Kidney (tissue), 14 donors: ENCODE measurements around the gene TOP2B. TPM values are rescaled to one million over a fixed set of nuclear protein-coding genes. Genes with fewer than 3 reads are reported as not detected.
A peak's percentile ranks its signal among the peaks of the same experiment; 100 is the strongest.

ENCODE experiments used
- DNase-seq, 5 donors: peaks; one replicate each; pipeline ENCODE4 v3.0.0-alpha.2; 2013 to 2020
- FAIRE-seq: peaks from 2 replicates; lab custom pipeline; 2012; peaks lifted over from hg19 to GRCh38; lab: Jason Lieb, UNC
- H3K27ac ChIP-seq, 2 donors: one replicate each; pipeline ENCODE4 v1.7.0; 2013; ENCODE audit warnings: low read depth in 2 of 2, low read length in 2 of 2, inconsistent platforms in 1 of 2
- H3K27me3 ChIP-seq: one replicate; pipeline ENCODE4 v1.7.1; 2013; ENCODE audit warnings: low read length, inconsistent platforms; ENCODE audit not compliant: control insufficient read depth, insufficient read depth
- H3K36me3 ChIP-seq, 3 donors: one replicate each; pipeline versions ENCODE4 v1.7.0 to v1.7.1; 2013; ENCODE audit warnings: low read length in 3 of 3, control low read depth in 1 of 3, inconsistent platforms in 1 of 3; ENCODE audit not compliant: insufficient read depth in 3 of 3, control insufficient read depth in 2 of 3
- H3K4me1 ChIP-seq, 3 donors: one replicate each; pipeline versions ENCODE4 v1.7.0 to v1.7.1; 2013; ENCODE audit warnings: low read length in 3 of 3, inconsistent platforms in 1 of 3, low read depth in 1 of 3; ENCODE audit not compliant: control insufficient read depth in 2 of 3, insufficient read depth in 2 of 3
- H3K4me3 ChIP-seq, 3 donors: one replicate each; pipeline versions ENCODE4 v1.7.0 to v1.8.1; 2013; ENCODE audit warnings: low read length in 3 of 3, control low read depth in 1 of 3, inconsistent platforms in 1 of 3
- H3K9ac ChIP-seq, 3 donors: one replicate each; pipeline versions ENCODE4 v1.7.0 to v1.7.1; 2013; ENCODE audit warnings: low read length in 3 of 3, control low read depth in 1 of 3, inconsistent platforms in 1 of 3
- H3K9me3 ChIP-seq, 3 donors: one replicate each; pipeline versions ENCODE4 v1.7.0 to v1.7.1; 2013; ENCODE audit warnings: low read length in 3 of 3, control low read depth in 1 of 3, inconsistent platforms in 1 of 3; ENCODE audit not compliant: control insufficient read depth in 2 of 3, insufficient read depth in 1 of 3
- intact Hi-C: fragments of 100-400 bp; cut with DNase I; formaldehyde crosslinking; loops from one replicate; pipeline ENCODE4 v1.11.1; 2022
- polyA plus RNA-seq: library from polyadenylated mRNA; stranded (reverse); fragments of 350-450 nt; fragmentation: Illumina TruSeq; extraction: RNeasy Lipid Tissue Mini Kit (QIAGEN cat#74804); gene quantifications from one replicate; pipeline ENCODE4 v1.2.3, GENCODE V29; 2014; ENCODE audit warnings: low read depth, low replicate concordance; ENCODE audit not compliant: insufficient read depth
- total RNA-seq: library from RNA; stranded (reverse); fragmentation: NEBNext Ultra II Directional; extraction: Animal tissue kit (Norgen Biotek cat#: 25700); gene quantifications from one replicate; pipeline ENCODE4 v1.2.1, GENCODE V29; 2021
- TF ChIP-seq, protein P1 (sequence below): IDR thresholded peaks from 3 replicates; pipeline ENCODE4 v1.5.1; 2012; ENCODE audit warnings: mild to moderate bottlenecking, moderate library complexity, borderline replicate concordance; ENCODE audit not compliant: insufficient read depth; ENCODE audit errors: extremely low read depth
- donor health status: control.
- donor health status: control.
- donor health status: control.
- donor health status: control.
- donor health status: control.
- donor health status: DM: yes; HTN: yes; CAD: no.
- donor health status: Normal renal cell carcinoma (clear cell type).

The TOP2B gene
- total and polyA plus RNA-seq, 2 donors from 2014 or later = 55.0 to 109 TPM

DNA sequence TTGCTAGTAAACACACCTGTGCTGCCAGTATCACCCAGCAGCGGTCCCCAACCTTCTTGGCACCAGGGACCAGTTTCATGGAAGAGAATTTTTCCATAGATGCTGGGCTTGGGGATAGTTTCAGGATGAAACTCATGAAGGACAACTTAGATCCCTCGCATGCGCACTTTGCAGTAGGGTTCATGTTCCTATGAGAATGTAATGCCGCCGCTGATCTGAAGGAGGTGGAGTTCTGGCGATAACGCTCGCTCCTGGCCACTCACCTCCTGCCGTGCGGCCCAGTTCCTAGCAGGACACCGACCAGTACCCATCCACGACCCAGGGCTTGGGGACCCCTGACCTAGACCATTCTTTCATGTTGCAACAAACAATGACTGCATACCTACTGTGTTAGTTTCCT lies 89.7 kb downstream of the TOP2B start:
- peak in 1 of 5 donors; percentile 5 for DNase-seq
- no peak overlapping the region for H3K4me3 ChIP-seq

DNA sequence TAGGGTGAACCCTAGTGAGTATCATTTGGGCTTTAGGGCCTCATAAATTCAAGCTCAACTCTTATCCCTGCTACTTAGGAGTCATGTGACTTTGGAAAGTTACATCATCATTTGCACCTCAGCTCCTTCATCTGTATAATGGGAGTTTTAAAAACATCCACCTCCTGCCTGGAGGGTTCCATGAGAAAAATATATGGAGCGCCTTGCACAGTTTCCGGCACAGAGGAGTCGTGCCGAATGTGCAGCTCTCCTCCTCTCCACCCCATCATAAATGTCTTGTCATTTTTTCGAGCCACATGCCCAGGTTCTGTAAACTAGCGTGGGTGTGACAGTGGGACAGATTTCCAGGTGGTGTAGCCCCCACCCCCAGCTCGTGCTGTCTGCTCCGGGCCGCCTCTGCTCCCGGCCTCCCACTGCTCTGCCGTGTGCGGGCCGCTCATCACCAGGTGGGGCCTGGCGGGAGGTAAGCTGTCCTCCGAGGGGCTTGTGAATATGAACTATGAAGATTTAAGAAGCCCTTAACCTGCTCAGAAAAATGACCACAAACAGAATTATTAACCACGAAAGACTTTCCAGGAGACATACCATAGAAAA lies 90.4 kb downstream of the TOP2B start:
- DNase-seq = peak in 1 of 5 donors; percentile 1
- no peak overlapping the region for H3K27ac ChIP-seq

More for the DNA sequence above, 89.7 kb downstream of the TOP2B start:
- Histone ChIP-seq H3K27me3 (no peaks in the 10 kb centered on the region), H3K4me1 (peaks cover 0 to 2% (median under 1%) of the 10 kb centered on the region in 3 donors), H3K9ac (no peak overlapping the region), H3K9me3 (no peaks in the 10 kb centered on the region), H3K36me3 (no peaks in the 10 kb centered on the region), H3K27ac (no peak overlapping the region)
- intact Hi-C loops = no loop called here
- TF ChIP-seq, protein P1, sequence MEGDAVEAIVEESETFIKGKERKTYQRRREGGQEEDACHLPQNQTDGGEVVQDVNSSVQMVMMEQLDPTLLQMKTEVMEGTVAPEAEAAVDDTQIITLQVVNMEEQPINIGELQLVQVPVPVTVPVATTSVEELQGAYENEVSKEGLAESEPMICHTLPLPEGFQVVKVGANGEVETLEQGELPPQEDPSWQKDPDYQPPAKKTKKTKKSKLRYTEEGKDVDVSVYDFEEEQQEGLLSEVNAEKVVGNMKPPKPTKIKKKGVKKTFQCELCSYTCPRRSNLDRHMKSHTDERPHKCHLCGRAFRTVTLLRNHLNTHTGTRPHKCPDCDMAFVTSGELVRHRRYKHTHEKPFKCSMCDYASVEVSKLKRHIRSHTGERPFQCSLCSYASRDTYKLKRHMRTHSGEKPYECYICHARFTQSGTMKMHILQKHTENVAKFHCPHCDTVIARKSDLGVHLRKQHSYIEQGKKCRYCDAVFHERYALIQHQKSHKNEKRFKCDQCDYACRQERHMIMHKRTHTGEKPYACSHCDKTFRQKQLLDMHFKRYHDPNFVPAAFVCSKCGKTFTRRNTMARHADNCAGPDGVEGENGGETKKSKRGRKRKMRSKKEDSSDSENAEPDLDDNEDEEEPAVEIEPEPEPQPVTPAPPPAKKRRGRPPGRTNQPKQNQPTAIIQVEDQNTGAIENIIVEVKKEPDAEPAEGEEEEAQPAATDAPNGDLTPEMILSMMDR = no peak
- FAIRE-seq = no peak

DNA sequence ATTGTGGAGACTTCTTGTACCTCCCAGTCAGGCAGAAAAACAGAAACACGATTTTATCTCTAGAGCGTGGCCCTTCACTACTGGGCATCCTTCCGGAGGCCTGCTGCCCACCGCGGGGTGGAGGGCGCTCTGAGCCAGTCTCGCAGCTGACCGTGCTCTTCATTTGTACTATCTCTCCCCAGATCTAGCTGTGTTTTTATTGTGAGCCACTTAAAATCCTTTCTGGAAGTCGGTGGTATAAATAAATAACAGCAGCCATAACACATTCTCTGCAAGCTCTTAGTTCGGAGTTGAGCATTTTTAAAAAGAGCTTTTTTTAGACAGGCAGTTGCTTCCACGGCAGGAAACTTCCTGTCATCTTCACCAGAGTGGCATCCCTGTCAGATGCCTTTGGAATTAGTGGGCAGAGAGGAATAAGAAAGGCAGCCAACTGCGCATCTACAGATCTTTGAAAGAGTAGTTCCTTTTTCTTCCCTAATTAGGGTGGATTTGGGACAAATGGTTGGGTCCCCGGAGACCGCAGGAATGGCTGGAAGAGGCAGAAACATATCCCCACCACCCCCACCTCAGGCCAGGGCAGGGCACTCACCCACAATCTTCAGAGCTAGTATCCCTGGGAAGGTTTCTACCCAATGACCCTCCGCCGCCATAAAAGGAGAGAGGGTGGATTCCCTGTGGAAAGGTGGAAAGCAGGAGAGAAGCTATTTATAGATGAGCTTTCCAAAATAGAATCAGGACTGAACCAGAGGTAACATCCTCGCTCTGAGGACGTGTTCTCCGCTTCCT lies 91.1 kb downstream of the TOP2B start:
- FAIRE-seq (no peak), DNase-seq (no peak)
- H3K36me3 ChIP-seq = no peaks in the 10 kb centered on the region
- no peak overlapping the region for H3K9ac ChIP-seq
- intact Hi-C loops = no loop called here
- H3K27ac ChIP-seq = no peak overlapping the region
- H3K4me1 ChIP-seq = peaks cover 0 to 2% (median 2%) of the 10 kb centered on the region in 3 donors
- no peaks in the 10 kb centered on the region for H3K9me3 ChIP-seq
- TF ChIP-seq, protein P1 = no peak
- no peak overlapping the region for H3K4me3 ChIP-seq
- H3K27me3 ChIP-seq = no peaks in the 10 kb centered on the region

More for the DNA sequence above, 90.4 kb downstream of the TOP2B start:
- no peaks in the 10 kb centered on the region for H3K9me3 ChIP-seq
- intact Hi-C loops = no loop called here
- TF ChIP-seq, protein P1 = no peak
- peaks cover 0 to 2% (median 2%) of the 10 kb centered on the region in 3 donors for H3K4me1 ChIP-seq
- H3K36me3 ChIP-seq = no peaks in the 10 kb centered on the region
- H3K27me3 ChIP-seq = no peaks in the 10 kb centered on the region
- no peak overlapping the region for H3K9ac ChIP-seq
- no peak overlapping the region for H3K4me3 ChIP-seq
- FAIRE-seq = no peak
